HG03378 (cell line): Measurements from ENCODE around the gene PSIP1.
"Not testable (repeated sequence)": the region's sequence is repeated elsewhere in the genome, so short reads cannot be mapped to it uniquely, and the experiment has no call there.

Source experiments
- ATAC-seq: cut with Tn5 transposase; IDR thresholded peaks from one replicate; pipeline ENCODE4 v1.9.1; 2021; ENCODE audit warnings: mild to moderate bottlenecking, moderate library complexity; ENCODE audit not compliant: unreplicated experiment

PSIP1 gene

GRCh38 chr9:15433661-15434060 is 77.1 kb downstream of the PSIP1 start:
- peak; percentile 67 for ATAC-seq

DNA sequence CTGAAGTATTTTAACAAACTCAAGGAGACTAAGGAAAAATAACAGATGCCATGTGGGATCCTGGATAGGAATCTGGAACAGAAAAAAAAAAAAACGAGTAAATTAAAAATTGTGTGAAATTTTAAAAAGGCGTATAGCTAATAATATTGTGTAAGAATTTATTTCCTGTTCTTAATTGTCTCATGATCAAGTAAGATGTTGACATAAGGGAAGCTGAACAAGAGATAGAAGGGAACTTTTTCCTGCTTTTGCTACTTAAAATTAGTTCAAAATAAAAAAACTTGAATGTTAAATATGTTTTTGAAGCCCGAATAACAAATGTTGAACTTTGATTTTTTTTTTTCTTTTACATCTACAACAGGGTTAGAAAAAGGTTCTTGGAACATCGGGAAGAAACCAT is 77.6 kb downstream of the PSIP1 start:
- ATAC-seq, result no peak

- no peak for ATAC-seq
Observed at GRCh38 chr9:15430920-15431844, 79.6 kb downstream of the PSIP1 start.

DNA sequence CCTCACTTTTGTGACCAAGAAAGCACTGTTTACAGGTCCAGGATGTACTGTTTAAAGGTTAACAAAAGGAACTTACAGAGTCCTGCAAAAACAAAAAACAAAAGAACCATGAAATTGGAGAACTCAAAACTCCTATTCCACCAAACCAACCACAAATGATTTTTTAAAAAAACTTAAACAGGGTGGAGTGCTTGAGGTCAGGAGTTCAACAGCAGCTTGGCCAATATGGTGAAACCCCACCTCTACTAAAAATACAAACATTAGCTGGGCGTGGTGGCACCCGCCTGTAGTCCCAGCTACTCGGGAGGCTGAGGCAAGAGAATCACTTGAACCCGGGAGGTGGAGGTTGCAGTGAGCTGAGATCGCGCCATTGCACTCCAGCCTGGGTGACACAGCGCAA is 83.1 kb downstream of the PSIP1 start:
- ATAC-seq, result not testable (repeated sequence)

DNA sequence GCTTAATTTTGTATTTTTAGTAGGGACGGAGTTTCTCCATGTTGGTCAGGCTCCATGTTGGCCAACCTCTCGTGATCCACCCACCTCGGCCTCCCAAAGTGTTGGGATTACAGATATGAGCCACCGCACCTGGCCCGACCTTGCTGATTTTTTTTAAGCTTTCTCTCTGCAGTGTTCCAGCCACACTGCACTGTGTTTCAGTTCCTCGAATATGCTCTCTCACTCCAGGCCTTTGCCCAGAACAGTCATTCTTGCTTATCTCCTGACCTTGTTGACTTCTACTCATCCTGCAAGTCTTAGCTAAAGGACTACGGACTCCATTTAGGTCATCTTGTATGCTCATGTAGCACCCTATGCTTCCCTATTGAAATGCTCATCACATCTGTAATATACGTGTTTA is 84.8 kb downstream of the PSIP1 start:
- peak; percentile 51 for ATAC-seq

GRCh38 chr9:15423231-15423985 is 87.4 kb downstream of the PSIP1 start:
- ATAC-seq, result peak; percentile 4

DNA sequence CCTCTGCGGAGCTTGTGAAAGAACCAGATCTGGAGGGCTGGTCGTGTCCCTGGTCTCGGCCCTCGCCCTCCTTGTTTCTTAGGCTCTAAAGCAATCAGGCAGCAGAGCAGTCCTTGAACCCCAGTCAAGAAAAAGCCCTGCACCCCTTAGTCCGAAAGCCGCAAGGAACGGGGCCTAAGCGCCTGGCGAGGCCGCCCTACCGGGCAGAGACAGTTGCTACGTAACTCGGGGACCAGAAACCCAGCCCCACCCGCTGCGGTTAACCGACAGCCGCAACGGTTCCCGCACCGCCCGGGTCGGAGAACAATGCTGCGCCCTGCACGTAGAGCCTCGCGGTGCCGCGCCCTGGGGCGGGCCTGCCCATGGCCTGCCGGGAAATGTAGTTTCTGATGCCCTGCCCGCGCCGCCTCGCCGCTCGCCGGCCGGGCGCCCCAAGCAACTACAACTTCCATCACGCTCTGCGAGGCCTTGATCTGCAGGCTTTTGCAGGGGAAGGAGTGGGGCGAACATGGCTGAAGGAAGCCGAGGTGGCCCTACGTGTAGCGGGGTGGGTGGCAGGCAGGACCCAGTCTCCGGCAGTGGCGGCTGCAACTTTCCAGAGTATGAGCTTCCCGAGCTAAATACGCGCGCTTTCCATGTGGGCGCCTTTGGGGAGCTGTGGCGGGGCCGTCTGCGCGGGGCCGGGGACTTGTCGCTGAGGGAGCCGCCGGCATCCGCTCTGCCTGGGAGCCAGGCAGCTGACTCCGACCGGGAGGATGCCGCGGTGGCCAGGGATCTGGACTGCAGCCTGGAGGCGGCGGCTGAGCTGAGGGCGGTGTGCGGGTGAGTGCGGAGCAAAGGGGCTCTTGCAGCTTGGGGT is 88.2 kb downstream of the PSIP1 start, which contains the start of gene SNAPC3:
Gene SNAPC3 (plus strand): TSS at position 505 of the 859 bp plus-strand sequence. CDS start 4 bp downstream, at position 509.
- ATAC-seq, result peak; percentile 95

- no peak for ATAC-seq
Observed at GRCh38 chr9:15421990-15422371, 88.8 kb downstream of the PSIP1 start.

DNA sequence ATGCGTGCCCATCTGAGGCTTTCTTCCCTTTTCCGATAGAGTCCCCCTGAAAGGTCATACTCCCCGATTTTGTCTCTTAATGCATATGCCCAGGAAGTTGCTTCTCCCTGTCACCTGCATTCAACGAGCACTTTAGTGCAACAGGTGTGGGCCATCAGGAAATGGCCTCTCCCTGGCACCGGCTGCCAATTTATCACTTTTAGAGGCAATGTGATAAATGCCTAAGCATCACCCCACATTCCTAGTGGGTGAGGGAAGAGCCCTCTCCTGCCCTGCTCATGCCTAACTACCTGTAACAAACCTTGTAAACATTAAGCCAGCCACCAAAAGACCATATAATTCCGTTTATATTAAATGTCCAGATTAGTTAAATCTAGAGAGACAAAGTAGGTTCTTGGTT is 89.2 kb downstream of the PSIP1 start:
- no peak for ATAC-seq

- ATAC-seq, result no peak
Observed at GRCh38 chr9:15420796-15421195, 90.0 kb downstream of the PSIP1 start.

GRCh38 chr9:15417626-15418025 is 93.1 kb downstream of the PSIP1 start:
- no peak for ATAC-seq

GRCh38 chr9:15416880-15417279 is 93.9 kb downstream of the PSIP1 start:
- peak; percentile 50 for ATAC-seq
